GM21723 (cell line): ENCODE data around the gene KCNS3.

Source experiments
- ATAC-seq: cut with Tn5 transposase; IDR thresholded peaks from one replicate; pipeline ENCODE4 v1.9.1; 2021; ENCODE audit warnings: mild to moderate bottlenecking, moderate library complexity; ENCODE audit not compliant: unreplicated experiment

Gene KCNS3

DNA sequence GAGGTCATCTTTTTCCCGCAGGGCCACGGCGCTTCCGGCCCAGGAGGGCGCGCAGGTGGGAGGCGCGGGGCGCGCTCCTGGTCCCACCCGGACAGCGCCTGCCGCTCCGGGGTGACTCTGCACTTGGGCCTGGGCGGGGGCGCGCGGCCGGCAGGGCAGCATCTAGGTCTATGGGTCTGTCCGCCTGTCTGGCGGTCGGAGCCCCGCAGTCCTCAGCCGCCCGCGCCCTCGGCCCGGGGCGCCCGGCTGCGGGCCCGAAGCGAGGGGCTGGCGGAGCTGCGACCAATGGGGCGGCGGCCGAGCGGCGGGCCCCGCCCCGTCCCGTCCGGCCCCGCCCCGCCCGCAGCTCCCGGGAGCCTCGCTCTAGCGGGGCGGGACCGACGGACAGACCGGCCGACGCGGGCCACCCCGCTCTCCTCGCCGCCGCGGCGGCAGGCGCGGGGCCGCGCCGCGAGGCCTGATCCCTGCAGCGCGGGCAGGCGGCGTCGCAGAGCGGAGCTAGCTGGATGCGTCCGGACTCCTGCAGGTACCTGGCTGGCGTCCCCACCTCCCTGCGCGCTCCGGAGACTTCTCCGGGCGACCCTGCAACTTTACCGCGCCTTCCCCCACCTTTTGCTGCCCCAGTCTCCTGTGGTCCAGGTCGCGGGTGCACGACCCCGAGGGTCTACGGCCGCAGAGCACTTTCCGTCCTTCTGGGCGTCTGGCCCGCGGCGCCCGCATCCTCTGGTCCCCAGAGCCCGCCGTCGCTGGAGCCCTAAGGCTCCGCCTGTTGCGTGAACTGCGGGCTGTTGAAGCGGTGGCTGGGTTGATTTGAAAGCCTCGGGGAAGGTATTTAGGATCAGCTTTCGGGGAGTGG, at the start of gene KCNS3:
Gene KCNS3 (plus strand): TSS at position 387 of the 856 bp plus-strand sequence. CDS start 52,342 bp downstream, outside the sequence.
- peak; percentile 90 for ATAC-seq

- peak; percentile 96 for ATAC-seq
Observed at GRCh38 chr2:17830053-17831034, 48.1 kb upstream of the KCNS3 start.

- ATAC-seq = no peak
Observed at GRCh38 chr2:17835516-17835915, 43.0 kb upstream of the KCNS3 start.

DNA sequence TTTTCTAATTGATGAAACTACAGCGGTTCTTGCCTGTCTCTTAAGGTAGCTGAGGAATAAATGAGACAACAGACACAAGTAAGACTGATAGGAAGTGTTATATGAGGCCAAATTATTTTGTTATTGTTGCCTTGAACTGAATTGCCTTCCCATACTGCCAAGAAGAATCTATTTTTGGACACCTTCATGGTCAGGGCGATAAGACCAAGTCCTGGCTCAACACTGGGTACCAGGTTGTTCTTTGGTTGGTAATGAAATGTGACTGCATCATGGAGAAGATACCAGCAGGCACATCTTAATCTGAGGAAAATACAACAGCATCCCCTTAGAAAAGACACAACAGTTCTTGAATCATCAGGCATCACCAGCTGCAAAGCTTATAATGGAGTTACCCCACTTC, 38.5 kb upstream of the KCNS3 start:
- no peak for ATAC-seq

GRCh38 chr2:17843457-17843856, 35.0 kb upstream of the KCNS3 start:
- ATAC-seq = no peak

- no peak for ATAC-seq
Observed at GRCh38 chr2:17845806-17846205, 32.7 kb upstream of the KCNS3 start.

- ATAC-seq = no peak
Observed at GRCh38 chr2:17846676-17847075, 31.8 kb upstream of the KCNS3 start.

- no peak for ATAC-seq
Observed at GRCh38 chr2:17847236-17847635, 31.2 kb upstream of the KCNS3 start.

DNA sequence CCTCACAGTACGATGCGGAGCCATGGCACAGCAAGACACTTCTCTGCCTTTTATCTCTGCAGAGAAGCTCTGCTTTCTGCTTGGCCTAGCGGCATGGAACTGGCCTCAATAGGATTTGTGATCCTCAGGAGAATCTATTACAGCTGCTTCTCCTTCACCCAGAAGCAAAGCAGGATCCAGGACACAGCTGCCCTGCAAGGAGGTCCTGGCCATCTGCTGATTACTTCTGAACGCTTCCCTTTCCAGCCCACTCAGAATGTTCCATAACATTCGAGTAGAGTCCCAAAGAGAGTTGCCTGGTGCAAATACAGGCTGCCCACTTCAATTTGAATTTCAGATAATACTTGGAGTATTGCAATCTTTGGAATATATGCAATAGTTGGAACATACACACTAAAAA, 29.2 kb upstream of the KCNS3 start:
- ATAC-seq = no peak

DNA sequence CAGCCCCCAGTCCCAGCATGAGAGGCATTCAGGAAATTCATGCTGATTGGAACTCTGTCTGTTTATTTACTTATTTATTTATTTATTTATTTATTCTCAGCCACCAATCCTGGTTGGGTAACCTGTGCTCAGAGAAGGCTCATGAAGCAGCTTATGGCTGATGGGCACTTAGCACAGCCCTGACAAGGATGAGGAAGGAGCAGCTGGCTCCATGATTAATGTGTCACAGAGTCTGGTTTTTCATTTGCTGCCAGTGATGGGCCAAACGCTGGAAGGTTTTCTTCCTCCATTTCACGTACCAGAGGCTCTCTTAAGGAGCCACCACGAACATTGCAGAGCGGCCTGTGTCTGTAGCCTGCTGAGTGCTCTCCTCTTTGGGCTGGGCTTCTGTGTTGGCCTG, 28.3 kb upstream of the KCNS3 start:
- ATAC-seq = no peak

DNA sequence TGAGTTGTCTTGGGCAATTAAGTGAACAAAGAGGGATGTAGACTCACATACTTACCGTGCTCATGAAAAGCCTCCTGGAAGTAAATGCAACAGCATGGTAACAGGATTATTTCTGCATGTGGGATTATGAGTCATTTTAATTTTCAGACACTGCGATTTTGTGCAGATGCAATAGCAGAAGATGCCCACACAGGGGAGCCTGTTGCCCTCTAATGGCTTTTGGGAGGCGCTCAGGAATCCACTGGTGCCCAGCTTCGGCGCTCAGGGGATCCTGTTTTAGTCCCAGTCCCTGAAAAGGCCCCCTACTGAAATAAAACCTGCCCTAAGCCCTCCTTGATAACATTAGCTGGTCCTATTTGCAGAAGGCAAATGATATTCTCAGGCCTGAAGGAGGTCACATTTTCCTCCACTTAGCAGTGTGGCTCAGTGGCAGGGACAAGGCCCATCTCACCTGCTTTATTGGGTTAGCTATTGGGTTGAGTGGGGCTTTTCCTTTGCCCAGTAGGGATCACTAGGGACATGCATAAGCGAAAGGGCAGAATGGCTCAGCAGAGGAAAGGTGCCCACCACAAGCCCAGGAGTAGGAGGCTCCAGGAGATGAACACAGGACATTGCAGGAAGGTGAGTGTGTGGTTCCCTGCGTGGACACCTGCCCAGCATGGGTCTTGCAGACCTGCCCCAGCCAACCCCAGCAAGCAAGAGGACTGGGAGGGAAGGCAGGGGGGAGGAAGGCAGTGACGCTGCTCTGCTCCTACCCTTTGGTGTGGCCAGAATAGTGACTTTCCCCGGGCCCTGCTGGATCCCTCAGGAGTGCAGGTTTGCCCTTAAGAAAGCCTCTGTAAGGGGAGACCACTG, 26.5 kb upstream of the KCNS3 start:
- peak; percentile 87 for ATAC-seq

DNA sequence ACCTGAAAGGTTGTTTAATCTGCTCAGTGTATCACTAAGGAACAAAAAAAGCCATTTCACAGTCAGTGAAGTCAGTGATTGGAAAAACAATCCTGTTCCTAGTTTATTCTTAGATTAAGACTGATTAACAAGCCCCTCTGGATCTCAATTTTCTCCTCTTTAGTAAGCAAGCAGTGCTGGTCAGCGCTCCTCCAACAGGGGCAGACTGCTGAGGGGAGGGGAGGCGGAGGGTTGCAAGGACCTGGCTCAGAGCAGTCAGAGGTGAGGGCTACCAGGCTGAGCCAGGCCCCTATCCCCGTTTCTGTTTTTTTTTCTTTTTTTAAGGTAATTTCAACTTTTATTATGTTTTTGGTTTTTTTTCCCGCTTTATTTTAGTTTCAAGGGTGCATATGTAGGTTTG, 24.7 kb upstream of the KCNS3 start:
- ATAC-seq = no peak

- no peak for ATAC-seq
Observed at GRCh38 chr2:17857021-17857420, 21.4 kb upstream of the KCNS3 start.

DNA sequence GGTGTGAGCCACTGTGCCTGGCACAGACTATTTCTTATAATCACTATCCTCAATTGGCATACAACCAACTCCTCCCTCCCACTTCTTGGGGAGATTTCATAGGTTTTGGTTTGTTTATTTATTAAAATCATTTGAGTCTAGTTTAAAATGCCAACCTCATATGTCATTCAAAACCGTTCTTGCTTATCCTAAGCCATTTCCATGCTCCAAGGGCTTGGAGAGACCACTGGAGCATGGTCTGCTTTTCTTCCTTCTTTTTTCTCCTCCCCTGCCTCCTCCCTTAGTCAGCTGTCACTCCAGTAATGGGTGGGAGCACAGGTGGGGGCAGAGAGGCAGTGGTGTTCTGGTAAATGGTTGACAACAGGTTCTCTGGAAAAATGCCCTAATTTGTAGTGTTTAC, 20.4 kb upstream of the KCNS3 start:
- ATAC-seq = no peak

- no peak for ATAC-seq
Observed at GRCh38 chr2:17863539-17863938, 14.9 kb upstream of the KCNS3 start.

DNA sequence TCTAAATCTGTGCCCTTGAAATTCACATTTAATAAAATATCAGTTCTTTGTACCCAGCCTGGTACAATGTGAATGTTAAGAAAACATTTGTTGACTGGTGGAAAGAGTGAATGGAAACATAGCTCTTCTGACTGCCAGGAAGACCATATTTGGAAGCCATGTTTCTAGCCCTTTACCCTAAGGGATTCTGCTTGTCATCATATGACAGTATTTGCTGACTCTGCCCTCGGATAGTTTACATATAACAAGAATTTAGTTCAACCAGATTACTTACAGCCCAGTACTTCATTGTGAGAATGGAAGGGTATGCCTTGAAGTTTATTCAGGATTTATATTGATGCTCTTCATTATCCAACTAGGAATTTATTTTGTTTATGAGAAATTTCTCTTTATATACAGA, 13.8 kb upstream of the KCNS3 start:
- no peak for ATAC-seq

DNA sequence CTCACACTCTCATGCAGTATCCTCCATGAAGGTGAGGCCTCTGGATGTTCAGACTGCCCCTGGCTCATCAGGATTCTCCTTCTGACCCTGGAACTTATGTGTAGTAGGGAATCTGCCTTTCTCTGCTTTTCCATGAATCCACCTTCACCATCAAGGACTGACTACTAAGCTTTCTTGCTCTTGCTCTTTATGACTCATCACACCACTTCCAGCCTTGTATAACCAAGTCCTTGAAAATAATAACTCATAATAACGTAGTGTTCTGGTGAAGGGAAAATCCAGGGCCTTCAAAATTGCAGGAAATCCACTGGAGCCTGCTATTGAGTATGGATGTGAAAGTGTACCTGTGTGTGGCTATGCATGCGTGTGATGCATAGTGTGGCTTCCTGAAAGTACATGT, 11.3 kb upstream of the KCNS3 start:
- ATAC-seq = no peak

DNA sequence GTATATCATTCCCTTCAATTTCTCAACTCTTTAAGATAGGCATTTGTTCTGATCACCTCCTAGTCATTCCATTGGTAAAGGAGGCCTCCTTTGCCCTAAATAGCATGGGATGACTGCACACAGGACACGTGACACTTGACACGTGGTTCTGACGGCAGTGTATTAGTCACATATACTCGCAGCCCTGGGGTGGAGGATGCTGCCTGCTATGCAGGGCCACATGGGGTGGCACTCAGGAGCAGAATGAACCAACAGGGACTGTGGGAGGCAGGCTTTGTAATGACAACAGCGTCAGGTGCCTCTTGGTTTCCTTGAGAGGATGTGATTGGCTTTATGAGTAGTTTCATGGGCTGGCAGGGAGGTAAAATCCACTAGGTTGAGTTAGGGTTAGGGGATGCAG, 9.3 kb upstream of the KCNS3 start:
- no peak for ATAC-seq

DNA sequence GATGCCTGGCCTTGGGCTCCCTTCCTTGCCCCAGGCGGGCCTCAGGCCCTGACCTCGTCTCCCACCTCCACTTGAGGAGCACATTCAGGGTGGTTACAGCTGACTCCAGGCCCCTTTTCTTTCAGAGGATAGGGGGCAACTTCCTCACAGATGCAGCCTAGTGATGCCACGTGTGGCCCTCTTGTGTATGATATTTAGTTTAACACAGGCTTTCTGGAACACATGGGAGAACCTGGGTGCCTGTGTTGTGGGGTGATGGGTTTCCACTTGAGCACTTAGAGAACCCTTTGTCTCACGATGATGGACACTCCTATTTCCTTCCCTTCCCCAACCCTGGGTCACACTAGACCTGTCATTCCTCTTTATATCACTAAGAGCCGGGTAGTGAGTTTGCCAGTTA, 6.8 kb upstream of the KCNS3 start:
- ATAC-seq = no peak

- no peak for ATAC-seq
Observed at GRCh38 chr2:17873021-17873420, 5.4 kb upstream of the KCNS3 start.

GRCh38 chr2:17876590-17876989, 1.9 kb upstream of the KCNS3 start:
- no peak for ATAC-seq
